RPMI7951 (cell line): ENCODE measurements around the gene CTCF. TPM values are rescaled to one million over a fixed set of nuclear protein-coding genes. Genes with fewer than 3 reads are reported as not detected.

Experiments
- DNase-seq: peaks from one replicate; pipeline ENCODE4 v3.0.0-alpha.2; 2012; ENCODE audit warnings: low read depth
- total RNA-seq: library from RNA; depleted of rRNA; stranded (reverse); fragments of >200 nt; shearing (Covaris generic); gene quantifications from 2 replicates; pipeline ENCODE4 v1.2.3, GENCODE V29; 2014; rRNA removed

CTCF gene
- total RNA-seq, 1 experiment from 2014 or later = 29.6 TPM

DNA sequence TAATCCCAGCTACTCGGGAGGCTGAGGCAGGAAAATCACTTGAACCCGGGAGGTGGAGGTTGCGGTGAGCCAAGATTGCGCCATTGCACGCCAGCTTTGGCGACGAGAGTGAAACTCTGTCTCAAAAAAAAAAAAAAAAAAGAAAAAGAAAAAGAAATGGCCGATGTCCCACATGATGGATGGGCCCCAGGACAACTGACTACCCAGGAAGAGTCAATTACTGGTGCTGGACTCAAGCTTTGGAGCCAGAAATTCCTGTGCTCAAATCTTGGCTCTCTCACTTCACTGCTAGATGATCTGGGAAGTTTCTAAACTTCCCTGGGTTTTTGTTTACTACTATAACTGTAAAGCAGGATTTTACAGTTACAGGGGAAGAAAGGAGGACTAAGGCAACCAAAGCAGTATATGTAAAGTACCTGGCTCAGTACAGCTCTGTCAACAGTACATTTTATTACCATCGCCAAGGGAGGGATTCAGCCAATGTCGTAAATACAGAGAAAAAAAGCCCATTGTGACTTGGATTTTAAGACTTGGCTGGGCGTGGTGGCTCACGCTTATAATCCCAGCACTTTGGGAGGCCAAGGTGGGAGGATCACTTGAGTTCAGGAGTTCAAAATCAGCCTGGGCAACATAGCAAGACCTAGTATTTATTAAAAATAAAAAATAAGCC lies 116.2 kb downstream of the CTCF start:
- no peak for DNase-seq

DNA sequence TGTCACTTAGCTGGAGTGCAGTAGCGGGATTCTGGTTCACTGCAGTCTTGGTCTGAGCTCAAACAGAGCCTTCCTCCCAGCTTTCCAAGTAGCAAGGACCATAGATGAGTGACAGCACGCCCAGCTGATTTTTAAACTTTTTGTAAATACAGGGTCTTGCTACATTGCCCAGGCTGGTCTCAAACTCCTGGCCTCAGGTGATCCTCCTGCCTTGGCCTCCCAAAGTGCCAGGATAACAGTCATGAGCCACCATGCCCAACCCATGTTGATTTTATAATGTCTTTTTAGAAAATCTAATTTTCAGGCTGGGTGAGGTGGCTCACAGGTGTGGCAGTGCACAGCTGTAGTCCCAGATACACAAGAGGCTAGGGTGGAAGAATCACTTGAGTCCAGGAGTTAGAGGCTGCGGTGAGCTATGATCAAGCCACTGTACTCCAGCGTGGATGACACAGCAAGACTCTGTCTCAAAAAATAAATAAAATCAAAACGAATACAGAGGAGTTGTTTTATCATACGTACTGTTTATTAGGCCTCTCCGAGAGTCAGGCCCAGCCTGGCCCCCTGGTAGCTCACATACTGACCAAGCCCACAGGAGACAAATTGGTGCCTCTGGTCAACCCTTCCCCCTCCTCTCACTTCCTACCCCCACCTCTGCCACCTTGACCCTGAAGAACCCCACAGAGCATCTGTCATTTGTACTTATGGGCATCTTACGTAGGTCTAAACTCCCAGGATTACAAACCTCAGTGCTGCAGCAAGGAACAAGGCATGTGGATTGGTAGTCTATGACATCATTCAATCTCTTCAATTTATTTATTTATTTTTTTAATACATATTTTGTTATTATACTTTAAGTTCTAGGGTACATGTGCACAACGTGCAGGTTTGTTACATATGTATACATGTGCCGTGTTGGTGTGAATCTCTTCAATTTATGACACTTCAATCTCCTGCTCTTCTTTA lies 117.9 kb downstream of the CTCF start:
- DNase-seq = no peak

DNA sequence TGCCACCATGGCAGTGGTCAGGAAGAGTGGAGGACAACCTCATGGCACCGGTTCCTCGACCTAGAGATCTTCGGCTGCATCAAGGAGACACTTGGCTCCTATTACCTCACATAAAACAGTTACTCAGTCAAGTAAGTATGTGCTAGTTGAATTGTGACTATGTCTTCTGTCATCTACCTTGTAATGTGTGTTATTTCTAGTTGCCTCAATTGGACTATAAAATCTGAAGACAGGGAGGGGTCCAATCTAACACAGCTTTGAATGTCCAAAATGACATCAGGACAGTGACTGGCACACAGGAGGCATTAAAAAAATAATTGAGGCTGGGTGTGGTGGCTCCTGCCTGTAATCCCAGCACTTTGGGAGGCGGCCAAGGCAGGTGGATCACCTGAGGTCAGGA lies 121.4 kb downstream of the CTCF start:
- DNase-seq = no peak

DNA sequence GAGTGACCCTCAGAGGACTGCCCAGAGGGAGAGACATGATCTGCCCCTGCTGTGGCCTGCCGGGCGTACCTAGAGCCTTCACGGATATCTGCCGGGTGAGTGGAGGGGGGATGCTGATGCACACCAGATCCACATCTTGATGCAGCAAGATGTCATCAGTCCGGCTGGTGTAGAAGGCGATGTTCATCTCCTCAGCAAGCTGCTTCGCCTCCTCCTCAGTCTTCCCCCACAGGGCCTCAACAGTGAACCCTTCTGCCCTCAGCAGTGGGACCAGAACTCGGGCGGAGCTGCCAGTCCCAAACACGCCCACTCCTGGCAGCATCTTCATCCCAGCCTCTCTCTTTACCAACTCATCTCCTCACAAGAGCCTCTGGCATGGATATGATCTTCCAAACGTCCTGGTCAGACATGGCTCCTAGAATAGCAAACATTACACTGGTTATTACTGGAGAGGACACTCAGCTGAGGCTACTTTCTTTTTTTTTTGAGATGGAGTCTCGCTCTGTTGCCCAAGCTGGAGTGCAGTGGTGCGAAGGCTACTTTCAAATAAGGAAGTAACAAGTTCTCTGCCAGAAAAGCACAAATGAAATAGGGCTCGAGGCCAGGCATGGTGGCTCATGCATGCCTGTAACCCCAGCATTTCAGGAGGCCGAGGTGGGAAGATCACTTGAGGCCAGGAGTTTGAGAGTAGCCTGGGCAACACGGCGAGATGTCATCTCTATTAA lies 123.2 kb downstream of the CTCF start:
- DNase-seq = no peak

Other genes with a start within 250 kb of the CTCF start
- not detected in 2 replicates for gene KCTD19, start 235.8 kb upstream of the CTCF start, total RNA-seq
- not detected in 2 replicates for gene LRRC36, start 235.7 kb upstream of the CTCF start, total RNA-seq
- gene TPPP3, start 169.0 kb upstream of the CTCF start, total RNA-seq = 0.24 and 0.29 TPM in 2 replicates
- 1.4 and 2.0 TPM in 2 replicates for gene ZDHHC1, start 146.0 kb upstream of the CTCF start, total RNA-seq
- not detected in 2 replicates for gene HSD11B2, start 131.4 kb upstream of the CTCF start, total RNA-seq
- 121 and 141 TPM in 2 replicates for gene ATP6V0D1, start 81.4 kb upstream of the CTCF start, total RNA-seq
- gene AGRP, start 79.0 kb upstream of the CTCF start, total RNA-seq = not detected in 2 replicates
- 9.0 and 11.5 TPM in 2 replicates for gene RIPOR1, start 33.7 kb upstream of the CTCF start, total RNA-seq
- gene CARMIL2, start 82.6 kb downstream of the CTCF start, total RNA-seq = 0.10 and 0.12 TPM in 2 replicates
- 42.8 and 47.2 TPM in 2 replicates for gene ACD, start 97.7 kb downstream of the CTCF start, total RNA-seq
- 1.6 and 1.9 TPM in 2 replicates for gene PARD6A, start 98.4 kb downstream of the CTCF start, total RNA-seq
- gene ENKD1, start 104.2 kb downstream of the CTCF start, total RNA-seq = 13.6 and 14.8 TPM in 2 replicates
- gene C16orf86, start 104.3 kb downstream of the CTCF start, total RNA-seq = 6.4 and 7.5 TPM in 2 replicates
- 11.1 and 12.4 TPM in 2 replicates for gene GFOD2, start 156.8 kb downstream of the CTCF start, total RNA-seq
- 2.6 and 2.9 TPM in 2 replicates for gene RANBP10, start 244.0 kb downstream of the CTCF start, total RNA-seq
- 0.49 TPM in 1 of 2 replicates, not detected in the other for gene TSNAXIP1, start 244.4 kb downstream of the CTCF start, total RNA-seq